ENCODE results near the gene SH3RF1.

Gene SH3RF1

GRCh38 chr4:169228076-169228475 is 42.7 kb downstream of the SH3RF1 start:
- no peak overlapping the region for H3K4me3 ChIP-seq (ENCODE audit: low read depth, low read length)
- no peak for TF ChIP-seq CTCF (IDR thresholded peaks at IDR 0.05; ENCODE audit: insufficient read depth, low read depth, low read length, missing control alignments)
- DNase-seq (ENCODE audit: low read depth) = no peak

- DNase-seq (ENCODE audit: low read depth) = no peak
- no peak overlapping the region for H3K4me3 ChIP-seq (ENCODE audit: low read depth, low read length)
- TF ChIP-seq CTCF (IDR thresholded peaks at IDR 0.05; ENCODE audit: insufficient read depth, low read depth, low read length, missing control alignments) = no peak
Observed at GRCh38 chr4:169226565-169226964, 44.2 kb downstream of the SH3RF1 start.

GRCh38 chr4:169225812-169226211 is 44.9 kb downstream of the SH3RF1 start:
- TF ChIP-seq CTCF (IDR thresholded peaks at IDR 0.05; ENCODE audit: insufficient read depth, low read depth, low read length, missing control alignments) = no peak
- H3K4me3 ChIP-seq (ENCODE audit: low read depth, low read length) = no peak overlapping the region
- peak; percentile 13 for DNase-seq (ENCODE audit: low read depth)

- peak; percentile 52 for DNase-seq (ENCODE audit: low read depth)
- H3K4me3 ChIP-seq (ENCODE audit: low read depth, low read length) = no peak overlapping the region
- TF ChIP-seq CTCF (IDR thresholded peaks at IDR 0.05; ENCODE audit: insufficient read depth, low read depth, low read length, missing control alignments) = no peak
Observed at GRCh38 chr4:169225058-169225751, 45.6 kb downstream of the SH3RF1 start.

- no peak overlapping the region for H3K4me3 ChIP-seq (ENCODE audit: low read depth, low read length)
Observed at GRCh38 chr4:169222761-169223160, 48.0 kb downstream of the SH3RF1 start.

GRCh38 chr4:169221662-169222061 is 49.1 kb downstream of the SH3RF1 start:
- no peak overlapping the region for H3K4me3 ChIP-seq (ENCODE audit: low read depth, low read length)
- no peak for TF ChIP-seq CTCF (IDR thresholded peaks at IDR 0.05; ENCODE audit: insufficient read depth, low read depth, low read length, missing control alignments)
- no peak for DNase-seq (ENCODE audit: low read depth)

More at GRCh38 chr4:169222761-169223160, 48.0 kb downstream of the SH3RF1 start:
- no peak for DNase-seq (ENCODE audit: low read depth)
- no peak for TF ChIP-seq CTCF (IDR thresholded peaks at IDR 0.05; ENCODE audit: insufficient read depth, low read depth, low read length, missing control alignments)

- no peak for DNase-seq (ENCODE audit: low read depth)
- H3K4me3 ChIP-seq (ENCODE audit: low read depth, low read length) = no peak overlapping the region
- TF ChIP-seq CTCF (IDR thresholded peaks at IDR 0.05; ENCODE audit: insufficient read depth, low read depth, low read length, missing control alignments) = no peak
Observed at GRCh38 chr4:169220854-169221411, 49.8 kb downstream of the SH3RF1 start.

Measured in GM12865 (cell line).